ENCODE measurements around the gene PSMD14.

DNA sequence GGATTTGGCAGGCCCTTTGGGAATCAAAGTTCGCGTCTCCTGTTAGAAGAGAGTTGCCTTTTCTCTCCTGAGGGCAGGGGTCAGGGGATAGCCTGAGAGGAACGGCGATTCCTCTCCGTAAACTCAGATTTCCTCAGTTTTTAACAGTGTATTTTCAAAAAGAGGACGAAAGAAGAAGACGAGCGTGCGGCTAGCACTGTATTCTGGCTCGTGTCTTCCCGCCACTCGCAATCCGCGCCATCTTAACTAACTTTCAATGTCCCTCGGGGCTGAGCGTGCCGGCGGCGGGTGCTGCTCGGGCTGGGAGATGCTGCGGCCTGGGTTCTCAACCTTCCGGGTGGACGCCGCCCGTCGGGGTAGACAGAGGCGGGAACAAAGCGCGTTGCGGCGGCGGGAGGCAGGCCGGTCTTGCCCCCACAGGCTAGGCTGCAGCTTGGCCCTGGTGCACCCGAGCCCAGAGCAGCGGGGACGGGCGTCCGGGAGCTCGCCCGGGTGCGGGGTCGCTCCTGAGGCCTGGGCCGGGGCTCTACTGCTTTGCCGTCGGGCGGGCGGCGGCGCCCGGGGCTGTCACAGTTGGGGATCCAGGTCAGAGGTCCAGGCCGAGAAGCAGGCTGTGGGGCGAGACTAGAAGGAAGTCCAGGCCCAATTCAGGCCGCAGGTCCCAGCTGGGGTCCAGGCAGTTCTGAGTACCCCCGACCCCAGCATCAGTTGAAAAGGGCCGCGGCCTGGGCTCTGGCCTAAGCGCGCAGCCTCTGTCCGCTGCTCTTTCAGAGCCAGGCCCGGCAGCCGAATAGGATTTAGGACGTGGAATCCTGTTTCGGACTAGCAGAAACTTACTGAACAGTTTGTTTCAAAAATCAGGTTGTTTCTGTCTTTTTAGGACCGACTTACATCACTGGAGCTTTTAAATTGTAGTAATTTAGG is 119.7 kb downstream of the PSMD14 start:
- TF ChIP-seq ZNF350 (tag by site-specific recombination; IDR thresholded peaks at IDR 0.05) (no peak), ZNF571 (tag by site-specific recombination; IDR thresholded peaks at IDR 0.05) (no peak), ZBTB17 (tag by site-specific recombination; IDR thresholded peaks at IDR 0.05) (no peak), ZNF311 (tag by site-specific recombination; IDR thresholded peaks at IDR 0.05; ENCODE audit: borderline replicate concordance) (no peak)
- TF ChIP-seq, protein P1, sequence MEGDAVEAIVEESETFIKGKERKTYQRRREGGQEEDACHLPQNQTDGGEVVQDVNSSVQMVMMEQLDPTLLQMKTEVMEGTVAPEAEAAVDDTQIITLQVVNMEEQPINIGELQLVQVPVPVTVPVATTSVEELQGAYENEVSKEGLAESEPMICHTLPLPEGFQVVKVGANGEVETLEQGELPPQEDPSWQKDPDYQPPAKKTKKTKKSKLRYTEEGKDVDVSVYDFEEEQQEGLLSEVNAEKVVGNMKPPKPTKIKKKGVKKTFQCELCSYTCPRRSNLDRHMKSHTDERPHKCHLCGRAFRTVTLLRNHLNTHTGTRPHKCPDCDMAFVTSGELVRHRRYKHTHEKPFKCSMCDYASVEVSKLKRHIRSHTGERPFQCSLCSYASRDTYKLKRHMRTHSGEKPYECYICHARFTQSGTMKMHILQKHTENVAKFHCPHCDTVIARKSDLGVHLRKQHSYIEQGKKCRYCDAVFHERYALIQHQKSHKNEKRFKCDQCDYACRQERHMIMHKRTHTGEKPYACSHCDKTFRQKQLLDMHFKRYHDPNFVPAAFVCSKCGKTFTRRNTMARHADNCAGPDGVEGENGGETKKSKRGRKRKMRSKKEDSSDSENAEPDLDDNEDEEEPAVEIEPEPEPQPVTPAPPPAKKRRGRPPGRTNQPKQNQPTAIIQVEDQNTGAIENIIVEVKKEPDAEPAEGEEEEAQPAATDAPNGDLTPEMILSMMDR (tag by site-specific recombination; IDR thresholded peaks at IDR 0.05): no peak
- TF ChIP-seq, protein P2, sequence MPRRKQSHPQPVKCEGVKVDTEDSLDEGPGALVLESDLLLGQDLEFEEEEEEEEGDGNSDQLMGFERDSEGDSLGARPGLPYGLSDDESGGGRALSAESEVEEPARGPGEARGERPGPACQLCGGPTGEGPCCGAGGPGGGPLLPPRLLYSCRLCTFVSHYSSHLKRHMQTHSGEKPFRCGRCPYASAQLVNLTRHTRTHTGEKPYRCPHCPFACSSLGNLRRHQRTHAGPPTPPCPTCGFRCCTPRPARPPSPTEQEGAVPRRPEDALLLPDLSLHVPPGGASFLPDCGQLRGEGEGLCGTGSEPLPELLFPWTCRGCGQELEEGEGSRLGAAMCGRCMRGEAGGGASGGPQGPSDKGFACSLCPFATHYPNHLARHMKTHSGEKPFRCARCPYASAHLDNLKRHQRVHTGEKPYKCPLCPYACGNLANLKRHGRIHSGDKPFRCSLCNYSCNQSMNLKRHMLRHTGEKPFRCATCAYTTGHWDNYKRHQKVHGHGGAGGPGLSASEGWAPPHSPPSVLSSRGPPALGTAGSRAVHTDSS (tag by site-specific recombination; IDR thresholded peaks at IDR 0.05): no peak

Data from HEK293 (cell line).